CD4-positive, alpha-beta T cell treated with Interleukin-15 for 1 hour (primary cell): ENCODE data around the gene CDK5R2.

Experiments
- DNase-seq: peaks from one replicate; pipeline ENCODE4 v3.0.0-alpha.2; 2020

The CDK5R2 gene

GRCh38 chr2:219010162-219010756, 50.8 kb downstream of the CDK5R2 start:
- DNase-seq = no peak

GRCh38 chr2:219010873-219011272, 51.4 kb downstream of the CDK5R2 start:
- DNase-seq = no peak
